K562 (cell line): ENCODE data around the gene RAD1. TPM values are rescaled to one million over a fixed set of nuclear protein-coding genes. Genes with fewer than 3 reads are reported as not detected.

Experiments used
- E2F8 ChIP-seq: fragments of 450-650 bp; IDR thresholded peaks from 2 replicates; pipeline ENCODE4 v1.7.1; 2018; ENCODE audit warnings: mild to moderate bottlenecking, low read depth; ENCODE audit not compliant: partially characterized antibody
- GABPB2 ChIP-seq: fragments of 250-450 bp; sonication (Bioruptor Pico); conservative IDR thresholded peaks from 2 replicates; pipeline ENCODE4 v1.5.1; 2021; ENCODE audit warnings: mild to moderate bottlenecking
- HINFP ChIP-seq: fragments of 450-650 bp; conservative IDR thresholded peaks from 2 replicates; pipeline ENCODE4 v1.6.1; 2016; ENCODE audit warnings: missing genetic modification characterization, low read depth, mild to moderate bottlenecking, control low read depth, missing compliant biosample characterization
- L3MBTL2 ChIP-seq: fragments of 450-650 bp; IDR thresholded peaks from 2 replicates; pipeline ENCODE4 v1.6.1; 2016; ENCODE audit warnings: mild to moderate bottlenecking, moderate library complexity
- PTBP1 ChIP-seq: fragments of 200-400 bp; formaldehyde crosslinking; IDR thresholded peaks from 2 replicates; pipeline ENCODE4 v1.6.1; 2017; ENCODE audit warnings: low read depth, low read length
- RBM17 ChIP-seq: fragments of 200-400 bp; formaldehyde crosslinking; IDR thresholded peaks from 2 replicates; pipeline ENCODE4 v1.6.1; 2017; ENCODE audit warnings: low read depth, mild to moderate bottlenecking, low read length, borderline replicate concordance
- RERE ChIP-seq: sonication (generic); formaldehyde crosslinking; IDR thresholded peaks from 2 replicates; pipeline ENCODE4 v1.8.0; 2023; ENCODE audit warnings: missing genetic modification reagents, mild to moderate bottlenecking, borderline replicate concordance
- SREBF2 ChIP-seq: sonication (generic); formaldehyde crosslinking; IDR thresholded peaks from 2 replicates; pipeline ENCODE4 v1.4.0; 2020; ENCODE audit warnings: mild to moderate bottlenecking, missing genetic modification reagents
- USF2 ChIP-seq: sonication (generic); formaldehyde crosslinking; IDR thresholded peaks from 2 replicates; pipeline ENCODE4 v1.5.0; 2020; ENCODE audit warnings: missing genetic modification reagents
- ZNF184 ChIP-seq: sonication (generic); formaldehyde crosslinking; IDR thresholded peaks from 2 replicates; pipeline ENCODE4 v1.5.0; 2020; ENCODE audit warnings: missing genetic modification reagents
- polyA plus RNA-seq, 8 experiments: library from polyadenylated mRNA; depleted of rRNA in 4 of 8; stranded (reverse) in 5 of 8; unstranded in 3 of 8; fragments of >200 nt; fragmentation: Nextera tagmentation in 2 of 8; fragmentation: Illumina TruSeq in 1 of 8; extraction: Ambion mirVana in 2 of 8; extraction: Trizol in 1 of 8; gene quantifications; 2 replicates each; pipeline versions ENCODE4 v1.2.1 to v1.2.3, GENCODE V29; 2011 to 2014; ENCODE audit warnings: inconsistent platforms in 1 of 8, missing spikeins in 1 of 8
- total RNA-seq, 7 experiments: library from RNA; depleted of rRNA in 6 of 7; stranded (reverse); fragments of >200 nt in 6 of 7; fragmentation: Illumina TruSeq in 2 of 7; extraction: Trizol in 2 of 7; gene quantifications; 2 replicates each; pipeline versions ENCODE4 v1.2.1 to v1.2.3, GENCODE V29; 2011 to 2021; ENCODE audit warnings: low replicate concordance in 1 of 7
- TF ChIP-seq, protein P1 (sequence below): fragments of 250-450 bp; sonication (Bioruptor Pico); IDR thresholded peaks from 2 replicates; pipeline ENCODE4 v1.4.0; 2020
- TF ChIP-seq, protein P2 (sequence below): fragments of 250-450 bp; sonication (Bioruptor Pico); IDR thresholded peaks from 2 replicates; pipeline ENCODE4 v1.5.0; 2022; ENCODE audit warnings: mild to moderate bottlenecking

Gene RAD1
- total and polyA plus RNA-seq, 9 of the 15 experiments (the other 6 are each of a cell fraction or from before 2014, with no cell fraction given): 44.5 to 148 (median 60.8) TPM

DNA sequence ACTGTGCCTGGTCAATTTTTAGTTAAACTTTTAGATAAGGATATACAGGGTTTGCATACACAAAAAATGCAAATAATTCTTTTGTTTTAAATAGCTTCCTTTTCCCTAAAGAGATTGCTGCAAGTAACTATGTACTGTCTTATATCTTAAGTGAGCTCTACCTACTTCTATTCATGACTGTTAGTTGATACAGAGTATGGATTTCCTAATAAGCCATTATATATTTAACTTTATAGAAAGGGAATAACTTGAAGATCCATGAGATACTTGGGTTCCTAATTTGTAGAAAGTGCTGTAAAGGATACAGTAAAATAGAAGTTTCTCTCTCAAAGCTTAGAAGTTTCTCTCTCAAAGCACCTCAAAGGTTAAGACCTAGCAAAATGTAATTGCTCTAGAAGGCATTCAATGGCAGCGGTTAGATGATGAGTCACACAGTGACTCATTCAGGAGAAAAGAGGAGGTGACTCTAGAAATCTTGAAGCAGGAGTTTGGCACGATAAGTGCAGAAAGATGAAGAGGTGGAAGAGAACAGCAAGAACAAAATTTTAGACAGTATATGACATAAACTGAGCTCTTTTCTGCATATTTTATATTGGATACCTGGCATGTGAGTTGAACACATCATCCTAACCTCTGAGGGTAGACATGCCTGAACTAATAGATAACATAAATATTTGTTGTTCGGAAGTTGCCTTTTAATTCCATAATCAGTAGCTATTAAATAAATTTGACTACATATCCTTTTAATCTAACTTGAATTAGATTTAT is 8.6 kb upstream of the RAD1 start (continued):
- no peak for TF ChIP-seq RBM17
- TF ChIP-seq, protein P1, sequence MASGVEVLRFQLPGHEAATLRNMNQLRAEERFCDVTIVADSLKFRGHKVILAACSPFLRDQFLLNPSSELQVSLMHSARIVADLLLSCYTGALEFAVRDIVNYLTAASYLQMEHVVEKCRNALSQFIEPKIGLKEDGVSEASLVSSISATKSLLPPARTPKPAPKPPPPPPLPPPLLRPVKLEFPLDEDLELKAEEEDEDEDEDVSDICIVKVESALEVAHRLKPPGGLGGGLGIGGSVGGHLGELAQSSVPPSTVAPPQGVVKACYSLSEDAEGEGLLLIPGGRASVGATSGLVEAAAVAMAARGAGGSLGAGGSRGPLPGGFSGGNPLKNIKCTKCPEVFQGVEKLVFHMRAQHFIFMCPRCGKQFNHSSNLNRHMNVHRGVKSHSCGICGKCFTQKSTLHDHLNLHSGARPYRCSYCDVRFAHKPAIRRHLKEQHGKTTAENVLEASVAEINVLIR (CRISPR knock-in tag): no peak
- no peak for TF ChIP-seq HINFP (tag)
- TF ChIP-seq ZNF184 (CRISPR knock-in tag): no peak
- no peak for TF ChIP-seq L3MBTL2
- TF ChIP-seq SREBF2 (CRISPR knock-in tag): no peak
- no peak for TF ChIP-seq RERE (CRISPR knock-in tag)
- peak; percentile 21 for TF ChIP-seq E2F8
- no peak for TF ChIP-seq USF2
- no peak for TF ChIP-seq GABPB2 (CRISPR knock-in tag)
- TF ChIP-seq, protein P2, sequence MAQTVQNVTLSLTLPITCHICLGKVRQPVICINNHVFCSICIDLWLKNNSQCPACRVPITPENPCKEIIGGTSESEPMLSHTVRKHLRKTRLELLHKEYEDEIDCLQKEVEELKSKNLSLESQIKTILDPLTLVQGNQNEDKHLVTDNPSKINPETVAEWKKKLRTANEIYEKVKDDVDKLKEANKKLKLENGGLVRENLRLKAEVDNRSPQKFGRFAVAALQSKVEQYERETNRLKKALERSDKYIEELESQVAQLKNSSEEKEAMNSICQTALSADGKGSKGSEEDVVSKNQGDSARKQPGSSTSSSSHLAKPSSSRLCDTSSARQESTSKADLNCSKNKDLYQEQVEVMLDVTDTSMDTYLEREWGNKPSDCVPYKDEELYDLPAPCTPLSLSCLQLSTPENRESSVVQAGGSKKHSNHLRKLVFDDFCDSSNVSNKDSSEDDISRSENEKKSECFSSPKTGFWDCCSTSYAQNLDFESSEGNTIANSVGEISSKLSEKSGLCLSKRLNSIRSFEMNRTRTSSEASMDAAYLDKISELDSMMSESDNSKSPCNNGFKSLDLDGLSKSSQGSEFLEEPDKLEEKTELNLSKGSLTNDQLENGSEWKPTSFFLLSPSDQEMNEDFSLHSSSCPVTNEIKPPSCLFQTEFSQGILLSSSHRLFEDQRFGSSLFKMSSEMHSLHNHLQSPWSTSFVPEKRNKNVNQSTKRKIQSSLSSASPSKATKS: no peak
- TF ChIP-seq PTBP1: no peak
